Renal cortical epithelial cell (primary cell): ENCODE measurements around the gene C1orf198. TPM values are rescaled to one million over a fixed set of nuclear protein-coding genes. Genes with fewer than 3 reads are reported as not detected.
A peak's percentile ranks its signal among the peaks of the same experiment; 100 is the strongest.

Experiments used
- DNase-seq: peaks from one replicate; pipeline ENCODE4 v3.0.0-alpha.2; 2011; ENCODE audit warnings: low read depth
- total RNA-seq: library from RNA; depleted of rRNA; stranded (reverse); fragments of >200 nt; gene quantifications from 2 replicates; pipeline ENCODE4 v1.2.3, GENCODE V29; 2014

C1orf198 gene
- total RNA-seq, 1 donor from 2014 or later, result 22.1 TPM

DNA sequence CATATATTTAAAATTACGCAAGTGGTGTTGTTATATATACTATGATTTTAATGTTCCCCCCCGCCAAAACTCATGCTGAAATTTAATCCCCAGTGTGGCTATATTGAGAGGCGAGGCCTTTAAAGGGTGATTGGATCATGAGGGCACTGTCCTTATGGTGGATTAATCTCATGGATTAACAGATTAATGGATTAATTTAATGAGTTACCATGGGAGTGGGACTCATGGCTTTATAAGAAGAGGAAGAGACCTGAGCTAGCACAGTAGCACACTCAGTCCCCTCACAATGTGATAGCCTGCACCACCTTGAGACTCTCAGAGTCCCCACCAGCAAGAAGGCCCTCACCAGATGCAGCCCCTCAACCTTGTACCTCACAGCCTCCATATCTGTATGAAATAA is 34.8 kb downstream of the C1orf198 start:
- no peak for DNase-seq

DNA sequence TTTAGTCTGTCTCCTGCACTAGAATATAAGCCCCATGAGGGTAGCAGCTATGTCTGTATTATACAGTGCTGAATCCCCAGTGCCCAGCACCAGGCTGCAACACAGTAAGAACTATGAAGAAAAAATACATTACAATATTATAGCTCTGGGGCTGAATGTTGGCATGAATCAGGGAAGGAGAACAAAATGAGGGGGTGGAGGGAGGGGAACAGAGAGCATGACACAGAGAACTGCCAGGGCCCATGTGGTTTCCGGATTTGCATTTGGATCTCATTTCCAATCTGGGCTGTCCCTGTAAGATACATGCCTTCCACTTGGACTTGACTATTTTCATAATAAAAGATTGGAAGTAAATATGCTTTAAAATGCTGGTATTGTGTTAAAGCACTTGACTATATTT is 35.8 kb downstream of the C1orf198 start:
- DNase-seq, result peak; percentile 13

DNA sequence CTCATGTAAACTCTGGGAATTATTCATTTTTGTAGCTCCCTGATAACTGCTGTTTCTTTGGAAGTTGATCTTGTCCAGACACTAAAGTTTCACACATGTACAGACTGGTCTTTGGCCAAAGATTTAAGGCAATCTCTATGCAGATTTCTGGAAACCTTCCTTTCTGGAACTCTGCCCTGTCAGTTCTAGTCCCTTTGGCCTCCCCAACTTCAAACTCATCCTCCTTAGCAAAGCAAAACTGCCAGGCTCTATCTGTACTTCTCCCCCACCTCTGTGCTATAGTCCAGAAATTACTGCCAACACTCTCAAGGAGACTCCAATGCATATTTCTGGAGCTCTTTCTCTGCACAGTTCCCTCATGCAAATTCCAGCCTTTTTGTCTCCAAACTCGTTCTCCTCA is 36.5 kb downstream of the C1orf198 start:
- DNase-seq, result no peak

DNA sequence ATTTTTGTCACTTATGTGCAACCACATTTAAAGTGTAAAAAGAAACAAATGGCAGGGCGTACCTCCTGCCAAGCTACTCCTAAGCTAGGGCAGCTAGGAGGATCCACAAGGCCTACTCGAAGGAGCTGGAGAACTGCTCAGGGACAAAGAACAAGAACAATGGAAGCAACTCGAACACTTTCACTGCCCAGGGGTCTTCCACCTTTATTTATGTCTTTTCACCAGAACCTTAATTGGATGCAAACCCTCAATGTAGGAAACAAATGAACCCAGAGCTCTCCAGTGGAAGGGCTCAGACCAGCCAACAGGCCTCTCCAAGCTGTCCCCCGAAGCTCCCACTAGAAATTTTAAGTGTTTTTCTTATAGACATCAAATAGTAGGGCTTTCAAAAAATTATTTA is 39.9 kb downstream of the C1orf198 start:
- no peak for DNase-seq

DNA sequence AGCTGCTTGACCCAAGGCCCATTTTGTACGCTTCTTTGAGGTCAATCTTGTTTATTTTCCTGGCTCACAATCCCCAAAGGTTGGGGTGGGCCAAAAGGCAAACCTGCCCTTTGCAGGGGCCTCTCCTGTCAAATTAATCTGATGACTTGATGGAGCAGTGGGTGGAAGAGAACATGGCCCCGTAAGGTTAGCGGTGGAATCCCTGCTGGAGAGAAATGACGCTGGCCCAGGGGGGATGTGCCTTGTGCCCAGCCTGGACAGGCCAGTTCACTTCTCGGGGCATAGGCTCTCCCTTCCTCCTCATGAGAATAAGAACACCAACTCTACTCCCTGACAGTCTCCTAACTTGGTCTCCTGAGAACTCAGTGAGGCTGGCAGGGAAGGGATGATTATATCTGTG is 40.5 kb downstream of the C1orf198 start:
- DNase-seq, result no peak

DNA sequence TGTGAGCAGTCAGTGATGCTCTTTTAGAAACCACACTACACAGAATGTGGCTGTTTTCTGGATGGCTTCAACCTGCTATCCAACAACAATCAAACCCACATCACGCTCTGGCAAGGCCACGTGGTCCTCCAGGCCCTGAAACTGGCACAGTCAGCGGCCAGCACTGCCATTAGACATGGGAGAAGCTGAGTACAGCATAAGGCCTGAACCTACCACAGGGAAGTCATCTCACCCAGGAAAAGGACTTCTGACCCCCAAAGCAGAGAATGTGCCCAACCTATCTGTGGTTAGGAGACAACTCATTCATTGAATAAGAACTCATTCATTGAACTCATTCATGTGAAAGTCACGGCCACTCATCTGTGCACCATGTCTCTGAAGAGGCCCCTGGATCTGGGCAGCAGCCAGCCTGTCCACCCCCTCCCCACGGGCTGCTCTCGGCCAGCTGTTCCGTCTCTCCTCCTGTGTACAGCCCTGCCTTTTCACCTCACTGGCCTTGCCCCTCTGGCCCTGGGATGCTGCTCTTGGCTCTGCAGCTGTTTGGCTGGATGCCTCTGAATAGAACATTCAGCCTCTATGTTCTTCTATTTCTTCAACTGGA is 41.1 kb downstream of the C1orf198 start:
- peak; percentile 86 for DNase-seq

DNA sequence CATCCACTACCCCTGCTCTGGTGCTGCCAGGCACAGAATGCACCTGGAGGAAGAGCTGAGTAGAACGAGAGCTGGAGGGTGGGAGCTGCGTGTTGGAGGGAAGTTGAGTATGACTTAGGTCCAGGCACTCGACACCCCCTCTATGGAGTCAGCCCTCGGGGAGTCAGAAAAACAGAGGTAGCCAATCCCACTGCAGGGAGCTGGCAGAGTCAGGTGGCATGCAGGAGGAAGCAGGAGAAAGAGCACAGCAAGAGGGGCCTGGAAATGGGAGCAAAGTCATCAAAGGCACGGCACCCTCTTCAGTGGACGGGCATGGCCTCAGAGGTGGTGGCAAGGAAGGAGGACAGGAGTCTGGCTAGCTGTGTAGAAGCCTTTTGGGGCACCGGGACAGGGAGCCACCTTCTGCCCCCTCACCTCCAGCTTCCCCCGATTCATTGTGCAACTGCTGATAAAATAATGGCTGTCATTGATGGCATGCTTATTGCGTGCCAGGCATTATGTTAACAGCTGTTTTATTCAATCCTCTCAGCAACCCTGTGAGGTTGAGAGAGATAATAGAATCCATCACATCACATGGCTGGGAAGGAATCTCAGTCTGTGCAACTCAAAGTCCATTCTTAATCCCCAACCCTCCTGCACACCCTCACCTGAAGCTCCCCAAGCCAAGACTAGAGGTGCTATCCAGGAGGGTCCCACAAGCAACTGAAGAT is 42.0 kb downstream of the C1orf198 start:
- no peak for DNase-seq

DNA sequence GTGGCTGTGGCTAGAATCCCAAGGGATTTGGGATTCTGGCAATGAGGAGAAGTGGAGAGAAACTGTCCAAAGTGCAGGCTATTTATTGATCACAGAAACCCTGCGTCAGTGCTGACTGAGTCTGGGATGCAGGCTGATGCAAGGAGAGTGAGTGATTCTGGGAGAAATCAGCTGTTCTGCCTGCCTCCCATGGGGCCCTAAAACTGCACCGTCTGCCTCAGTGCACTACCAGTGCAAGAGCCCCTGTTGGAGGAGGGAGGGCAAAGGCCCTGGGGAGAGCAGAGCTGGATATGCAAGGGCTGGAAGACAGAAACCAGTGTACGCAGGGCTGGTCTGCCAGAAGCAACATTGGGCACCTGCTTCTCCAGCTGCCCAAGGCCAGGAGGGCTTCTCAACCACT is 42.6 kb downstream of the C1orf198 start:
- no peak for DNase-seq

DNA sequence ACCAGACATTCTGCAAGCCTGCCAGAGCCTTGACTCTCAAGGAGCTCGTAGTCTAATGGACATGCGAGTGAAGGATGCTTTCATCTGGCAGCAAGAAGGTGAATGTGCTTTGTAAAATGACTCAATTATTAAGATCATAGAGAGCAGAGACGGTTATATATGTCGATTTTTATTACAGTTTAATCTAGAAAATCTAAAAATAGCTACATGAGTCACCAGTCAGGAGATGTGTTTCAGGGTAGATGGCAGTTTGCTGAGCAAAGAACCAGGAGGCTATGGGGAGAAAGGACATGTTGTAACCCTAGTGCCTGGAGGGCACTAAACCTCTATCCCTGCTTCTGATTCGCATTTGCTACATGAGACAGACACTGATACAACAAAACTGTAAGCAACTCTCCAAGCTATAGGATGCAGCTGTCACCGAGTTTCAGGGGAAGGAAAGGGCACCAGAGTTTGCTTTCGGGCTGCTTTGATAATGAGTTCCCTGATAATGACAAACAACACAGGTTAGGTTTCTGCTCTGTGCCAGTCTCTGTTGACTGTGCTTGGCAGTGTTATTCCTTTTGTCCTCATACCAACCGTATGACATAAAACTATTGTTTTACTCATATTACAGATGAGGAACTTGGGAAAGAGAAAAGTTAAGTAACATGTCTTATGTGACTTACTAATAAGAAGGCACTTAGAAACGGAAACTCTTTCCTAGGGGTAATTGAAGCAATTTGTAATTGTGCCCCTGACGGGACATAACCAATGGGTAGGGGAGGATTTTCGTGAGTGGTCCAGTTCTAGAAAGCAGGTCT is 43.2 kb downstream of the C1orf198 start:
- DNase-seq, result peak; percentile 78

DNA sequence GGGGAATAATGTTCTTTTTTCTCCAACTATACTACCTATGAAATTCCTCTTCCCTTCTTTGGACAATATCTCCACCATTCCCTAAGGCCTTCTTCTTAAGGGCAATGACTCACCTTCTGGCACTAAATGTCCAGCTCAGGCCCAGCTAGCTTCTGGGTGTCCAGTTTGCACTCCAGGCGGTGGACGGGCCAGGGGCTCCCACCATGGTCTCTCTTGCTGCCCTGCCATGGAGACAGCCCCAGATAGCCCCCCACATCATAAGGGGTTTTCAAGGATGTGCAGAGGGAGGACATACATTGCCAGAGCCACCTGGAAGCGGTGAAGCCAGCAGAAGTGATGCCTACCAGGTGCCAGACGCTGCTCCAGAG is 43.8 kb downstream of the C1orf198 start:
- DNase-seq, result no peak

DNA sequence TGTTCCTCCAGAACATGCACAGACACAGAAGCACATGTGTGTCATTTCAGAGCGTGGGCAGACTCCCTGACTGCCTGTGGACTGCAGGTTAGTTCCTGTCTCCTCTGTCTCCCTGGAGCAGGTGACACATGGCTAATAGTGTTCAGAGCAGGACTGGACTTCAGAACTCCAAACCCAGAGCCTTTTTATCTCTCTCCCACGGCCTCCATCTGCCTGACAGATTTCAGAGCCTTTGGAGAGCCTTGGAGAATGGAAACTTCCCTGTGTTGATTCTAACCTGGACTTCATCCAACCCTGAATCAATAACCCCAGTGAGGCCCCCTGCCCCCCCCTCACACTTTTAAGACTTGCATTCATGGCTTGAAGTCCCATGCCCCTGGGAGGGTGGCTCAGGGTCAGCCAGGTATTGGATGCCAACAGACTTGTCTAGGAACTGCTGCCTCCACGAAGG is 44.4 kb downstream of the C1orf198 start:
- DNase-seq, result no peak

DNA sequence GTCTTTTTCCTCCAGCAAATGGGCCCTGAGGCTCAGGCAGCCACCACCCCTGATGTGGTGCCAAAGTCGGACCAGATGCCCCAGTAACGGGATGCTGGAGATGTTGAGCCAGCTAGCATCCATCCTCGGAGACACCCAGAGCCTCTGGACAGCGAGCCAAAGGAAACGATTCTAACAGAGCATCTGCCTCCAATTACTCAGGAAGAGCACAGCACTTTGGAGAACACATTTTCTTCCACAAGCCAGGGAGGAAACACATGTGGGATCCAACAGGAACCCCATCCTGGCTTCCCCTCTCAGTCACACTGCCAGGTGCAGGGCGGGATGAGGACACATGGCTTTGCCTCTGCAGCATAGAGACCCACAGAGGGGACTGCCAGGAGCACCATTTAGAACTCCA is 44.9 kb downstream of the C1orf198 start:
- DNase-seq, result no peak

DNA sequence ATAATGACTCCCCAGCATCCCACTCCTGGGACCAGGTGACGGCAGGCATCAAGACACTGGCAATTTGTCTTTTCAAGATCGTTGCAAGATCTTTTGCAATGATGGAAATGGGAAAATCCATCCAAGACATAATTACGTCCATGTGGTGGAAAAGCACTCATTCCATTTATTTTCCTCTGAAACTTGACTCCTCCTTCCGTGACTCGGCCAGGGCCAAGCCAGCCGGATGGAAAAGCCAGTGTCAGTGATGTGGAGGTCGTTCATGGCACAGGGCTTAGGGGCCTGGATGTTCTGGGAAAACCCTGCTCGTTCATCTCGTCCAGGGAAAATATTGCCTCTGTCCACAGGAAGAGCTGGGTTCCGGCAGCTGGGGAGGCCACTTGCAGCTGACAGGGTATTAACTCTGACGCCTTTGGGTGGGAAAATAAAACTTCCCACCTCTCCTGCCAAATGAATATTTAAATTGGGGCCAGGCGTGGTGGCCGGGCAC is 46.2 kb downstream of the C1orf198 start:
- DNase-seq, result no peak

DNA sequence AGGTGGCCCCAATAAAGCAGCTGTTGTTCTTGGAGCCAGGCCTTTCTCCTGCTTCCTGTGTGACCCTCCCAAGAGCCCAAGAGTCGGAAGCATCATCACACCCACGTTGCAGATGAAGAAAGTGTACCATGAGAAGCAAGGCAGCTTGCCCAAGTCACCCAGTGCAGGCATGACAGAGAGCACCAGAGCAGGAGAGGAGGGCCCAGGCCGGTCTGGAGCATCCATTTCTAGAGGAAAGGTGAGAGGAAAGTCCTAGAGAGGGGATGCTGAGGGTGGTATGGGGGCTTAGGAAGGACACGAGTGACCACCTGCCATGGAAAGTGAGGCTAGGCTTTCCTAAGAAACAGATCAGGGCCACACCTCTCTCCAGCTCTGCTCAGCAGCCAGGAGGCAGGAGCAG is 47.0 kb downstream of the C1orf198 start:
- no peak for DNase-seq

DNA sequence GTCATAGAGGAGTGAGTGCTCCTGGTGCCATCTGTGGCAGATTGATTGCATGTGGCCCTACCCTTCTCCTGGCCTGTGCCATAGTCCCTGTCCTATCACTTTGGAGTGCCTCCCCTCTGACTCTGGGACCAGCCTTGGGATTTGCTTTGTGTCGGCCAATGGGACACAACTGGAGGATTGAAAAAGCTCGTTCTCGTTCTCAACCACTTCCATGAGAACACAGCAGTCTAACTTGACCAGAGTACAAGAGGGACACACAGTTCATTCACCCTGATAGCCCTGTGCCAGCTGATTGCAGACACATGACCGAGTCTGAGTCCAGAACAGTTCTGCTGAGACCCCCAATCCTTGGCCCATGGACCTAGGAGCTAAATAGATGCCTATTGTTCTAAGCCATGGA is 47.8 kb downstream of the C1orf198 start:
- DNase-seq, result no peak

DNA sequence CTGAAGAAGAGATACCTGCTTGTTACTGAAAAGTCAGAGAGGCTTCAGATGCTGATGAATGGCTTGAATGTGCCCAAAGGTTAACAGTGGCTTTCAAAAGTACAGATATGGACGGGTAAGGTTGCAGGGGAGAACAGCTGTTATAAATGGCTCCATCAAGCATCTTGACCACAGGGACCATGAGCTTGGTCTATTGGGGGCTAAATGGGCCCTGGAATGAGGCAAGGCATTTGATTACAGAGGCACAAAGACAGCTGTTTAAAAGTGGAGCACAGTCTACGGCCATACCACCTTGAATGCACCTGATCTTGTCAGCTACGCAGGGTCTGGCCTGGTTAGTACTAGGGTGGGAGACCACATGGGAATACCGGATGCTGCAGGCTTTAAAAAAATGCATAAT is 48.3 kb downstream of the C1orf198 start:
- DNase-seq, result no peak

DNA sequence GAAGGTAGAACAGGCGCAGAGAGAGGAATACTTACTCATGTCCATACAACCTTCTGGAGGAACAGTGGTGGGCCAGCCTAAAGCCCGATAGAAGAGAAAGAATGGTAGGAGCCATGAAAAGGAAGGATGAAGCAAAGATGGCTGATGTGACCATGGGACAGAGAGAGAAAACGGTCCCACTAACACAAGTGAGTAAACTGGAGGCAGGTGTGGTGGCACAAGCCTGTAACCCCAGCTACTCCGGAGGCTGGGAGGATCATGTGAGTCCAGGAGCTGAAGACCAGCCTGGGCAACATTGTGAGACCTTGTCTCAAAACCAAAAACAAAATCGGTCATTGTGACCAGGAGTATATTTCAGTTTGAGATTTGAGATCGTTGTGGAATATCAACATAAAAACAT is 49.4 kb downstream of the C1orf198 start:
- DNase-seq, result no peak

DNA sequence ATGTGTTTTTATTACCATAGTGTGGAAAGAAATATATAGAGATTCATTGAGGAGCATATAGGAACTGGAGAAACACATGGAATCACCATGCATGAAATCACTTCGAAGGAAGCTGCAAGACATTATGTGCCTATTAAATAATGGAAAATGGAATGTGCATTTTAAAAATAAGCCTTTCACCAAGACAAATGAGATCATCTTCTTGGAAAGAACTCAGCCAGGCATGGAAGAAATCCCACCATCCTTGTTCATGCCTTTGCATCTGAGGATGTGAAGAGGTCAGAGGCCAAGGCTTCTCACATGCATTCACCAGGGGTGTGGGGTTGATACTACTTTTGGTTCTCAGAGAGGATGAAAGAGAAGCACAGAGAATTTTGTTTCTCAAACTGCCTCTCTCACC is 50.0 kb downstream of the C1orf198 start:
- no peak for DNase-seq

DNA sequence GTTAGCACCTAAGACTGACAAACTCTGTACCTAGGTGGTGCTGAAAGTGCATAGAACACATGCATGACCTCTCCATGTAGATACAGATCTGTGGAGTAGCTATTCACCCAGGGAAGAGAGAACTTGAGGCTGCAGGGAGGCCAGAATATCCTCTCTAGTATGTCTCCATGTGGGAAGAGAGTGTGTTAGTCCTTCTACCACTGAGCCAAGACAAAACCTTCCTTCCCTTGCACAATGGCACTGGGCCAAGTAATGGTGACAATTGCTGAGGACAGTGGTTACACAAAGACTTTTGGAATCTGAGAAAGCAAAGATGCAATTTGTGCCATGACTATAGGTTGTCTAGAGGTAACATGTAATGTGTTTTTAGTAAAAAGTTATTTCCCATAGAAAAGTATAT is 52.3 kb downstream of the C1orf198 start:
- DNase-seq, result no peak

DNA sequence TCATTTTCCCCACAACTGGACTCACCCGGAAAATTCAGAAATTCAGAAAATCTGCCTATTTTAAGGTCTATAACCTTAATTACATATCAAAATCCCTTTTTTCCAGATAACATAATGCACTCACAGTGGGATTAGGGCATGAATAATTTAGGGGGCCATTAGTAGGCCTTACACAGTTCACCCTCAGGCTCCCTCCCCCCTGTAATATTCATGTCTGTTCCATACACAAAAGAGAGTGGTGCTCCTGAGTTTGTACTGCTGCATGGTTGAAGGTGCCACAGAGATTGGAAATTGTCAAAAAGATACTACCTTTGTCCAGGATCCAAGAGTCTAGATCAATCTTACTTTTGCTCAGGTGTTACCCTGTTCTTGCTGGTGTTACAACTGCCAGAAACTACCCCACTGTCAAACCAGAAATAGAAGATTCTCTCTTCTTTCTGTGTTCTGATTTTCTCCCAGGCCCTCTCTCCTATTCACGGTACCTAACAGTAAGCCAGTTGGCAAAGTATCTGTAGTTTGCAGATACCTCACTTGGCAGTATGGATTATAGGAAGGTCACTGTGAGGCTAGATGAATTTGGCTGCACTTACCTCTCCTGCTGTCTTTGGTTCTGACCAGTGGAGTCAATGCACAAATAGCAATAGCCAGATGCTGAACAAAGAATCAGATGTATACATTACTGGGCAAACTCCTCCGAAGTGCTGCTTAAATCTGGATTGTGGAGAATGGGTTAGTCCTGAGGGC is 53.2 kb downstream of the C1orf198 start:
- no peak for DNase-seq

DNA sequence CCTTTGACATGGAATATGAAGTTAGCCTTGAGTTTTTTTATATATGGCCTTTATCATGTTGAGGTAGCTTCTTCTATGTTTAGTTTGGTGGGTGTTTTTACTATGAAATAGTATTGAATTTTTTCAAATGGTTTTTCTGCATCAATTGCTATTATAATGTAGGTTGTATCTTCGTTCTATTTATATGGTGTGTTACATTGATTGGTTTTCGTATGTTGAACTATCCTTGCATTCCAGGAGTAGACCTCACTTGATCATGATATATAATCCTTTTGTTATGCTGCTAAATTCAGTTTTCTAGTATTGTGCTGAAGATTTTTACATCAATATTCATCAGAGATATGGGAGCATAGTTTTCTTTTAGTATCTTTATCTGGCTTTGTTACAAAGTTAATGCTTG is 55.8 kb downstream of the C1orf198 start:
- no peak for DNase-seq
